ENCODE measurements around the gene SMYD3. TPM values are rescaled to one million over a fixed set of nuclear protein-coding genes. Genes with fewer than 3 reads are reported as not detected.

Gene SMYD3
- total RNA-seq, 1 donor from 2014 or later: 35.4 TPM

DNA sequence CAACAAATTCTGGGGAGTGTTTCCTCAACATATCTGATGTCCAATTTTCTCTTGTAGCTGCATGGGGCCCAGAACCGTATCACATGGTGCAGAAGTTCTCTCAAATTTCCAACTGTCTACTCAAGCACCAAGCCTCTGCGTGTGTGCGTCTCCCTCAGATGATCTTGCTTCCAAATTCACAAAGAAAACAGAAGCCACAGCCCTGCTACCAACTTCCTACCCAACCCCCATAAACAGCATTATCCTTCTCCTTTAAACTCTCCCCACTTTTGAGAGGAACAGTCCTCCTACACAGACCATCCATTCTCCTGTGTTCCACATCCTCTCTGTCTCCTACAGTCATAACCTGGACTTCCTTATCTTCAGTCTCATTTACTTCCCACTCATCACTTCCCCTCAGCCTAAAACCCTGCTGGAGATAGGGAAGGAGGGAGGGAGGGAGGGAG, 354.1 kb downstream of the SMYD3 start:
- Mint-ChIP-seq H3K27ac (ENCODE audit: unreplicated experiment) (no peak overlapping the region), H3K4me1 (ENCODE audit: low read depth, unreplicated experiment) (peaks cover 8% of the 10 kb centered on the region), H3K27me3 (ENCODE audit: unreplicated experiment) (peaks cover 2% of the 10 kb centered on the region), H3K36me3 (ENCODE audit: unreplicated experiment) (peaks cover 4% of the 10 kb centered on the region), H3K4me3 (ENCODE audit: unreplicated experiment) (no peak overlapping the region), H3K9me3 (ENCODE audit: unreplicated experiment) (no peaks in the 10 kb centered on the region)
- DNase-seq: no peak
- TF ChIP-seq, protein P1, sequence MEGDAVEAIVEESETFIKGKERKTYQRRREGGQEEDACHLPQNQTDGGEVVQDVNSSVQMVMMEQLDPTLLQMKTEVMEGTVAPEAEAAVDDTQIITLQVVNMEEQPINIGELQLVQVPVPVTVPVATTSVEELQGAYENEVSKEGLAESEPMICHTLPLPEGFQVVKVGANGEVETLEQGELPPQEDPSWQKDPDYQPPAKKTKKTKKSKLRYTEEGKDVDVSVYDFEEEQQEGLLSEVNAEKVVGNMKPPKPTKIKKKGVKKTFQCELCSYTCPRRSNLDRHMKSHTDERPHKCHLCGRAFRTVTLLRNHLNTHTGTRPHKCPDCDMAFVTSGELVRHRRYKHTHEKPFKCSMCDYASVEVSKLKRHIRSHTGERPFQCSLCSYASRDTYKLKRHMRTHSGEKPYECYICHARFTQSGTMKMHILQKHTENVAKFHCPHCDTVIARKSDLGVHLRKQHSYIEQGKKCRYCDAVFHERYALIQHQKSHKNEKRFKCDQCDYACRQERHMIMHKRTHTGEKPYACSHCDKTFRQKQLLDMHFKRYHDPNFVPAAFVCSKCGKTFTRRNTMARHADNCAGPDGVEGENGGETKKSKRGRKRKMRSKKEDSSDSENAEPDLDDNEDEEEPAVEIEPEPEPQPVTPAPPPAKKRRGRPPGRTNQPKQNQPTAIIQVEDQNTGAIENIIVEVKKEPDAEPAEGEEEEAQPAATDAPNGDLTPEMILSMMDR (IDR thresholded peaks at IDR 0.05; ENCODE audit: partially characterized antibody, unreplicated experiment): no peak

DNA sequence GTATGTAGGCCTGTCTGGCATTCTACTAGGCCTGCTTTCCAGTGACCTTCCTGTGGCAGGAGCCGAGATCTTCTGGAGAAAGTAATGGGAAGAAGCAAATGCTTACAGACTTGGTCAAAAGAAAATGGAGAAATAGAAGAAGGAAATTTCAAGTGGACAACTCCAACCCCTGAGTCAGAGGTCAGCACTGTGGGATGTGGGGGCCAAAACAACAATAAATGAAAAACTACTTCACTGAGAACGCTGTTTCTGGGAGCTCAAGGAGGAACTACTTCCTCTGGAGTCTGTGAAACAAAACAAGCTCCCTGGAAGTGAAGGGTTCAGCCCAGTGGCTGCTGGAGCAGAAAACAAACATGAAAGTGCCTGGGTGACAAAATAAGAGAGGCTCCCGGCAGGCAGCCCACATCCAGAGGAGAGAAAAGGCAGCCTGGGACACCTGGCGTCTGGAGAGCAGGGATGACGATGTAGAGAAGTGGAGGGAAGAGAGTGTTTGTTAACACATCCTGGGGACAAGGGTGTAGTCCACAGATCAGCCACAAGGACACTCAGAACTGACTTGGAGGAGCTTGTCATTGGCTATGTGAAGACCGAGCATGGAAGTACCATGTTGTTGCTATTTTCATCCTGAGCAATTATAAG, 355.2 kb downstream of the SMYD3 start:
- Mint-ChIP-seq H3K36me3 (ENCODE audit: unreplicated experiment) (peaks cover 4% of the 10 kb centered on the region), H3K27me3 (ENCODE audit: unreplicated experiment) (peaks cover 2% of the 10 kb centered on the region), H3K4me1 (ENCODE audit: low read depth, unreplicated experiment) (peaks cover 6% of the 10 kb centered on the region), H3K4me3 (ENCODE audit: unreplicated experiment) (no peak overlapping the region), H3K9me3 (ENCODE audit: unreplicated experiment) (no peaks in the 10 kb centered on the region), H3K27ac (ENCODE audit: unreplicated experiment) (no peak overlapping the region)
- TF ChIP-seq, protein P1 (IDR thresholded peaks at IDR 0.05; ENCODE audit: partially characterized antibody, unreplicated experiment): peak; percentile 18
- DNase-seq: no peak

DNA sequence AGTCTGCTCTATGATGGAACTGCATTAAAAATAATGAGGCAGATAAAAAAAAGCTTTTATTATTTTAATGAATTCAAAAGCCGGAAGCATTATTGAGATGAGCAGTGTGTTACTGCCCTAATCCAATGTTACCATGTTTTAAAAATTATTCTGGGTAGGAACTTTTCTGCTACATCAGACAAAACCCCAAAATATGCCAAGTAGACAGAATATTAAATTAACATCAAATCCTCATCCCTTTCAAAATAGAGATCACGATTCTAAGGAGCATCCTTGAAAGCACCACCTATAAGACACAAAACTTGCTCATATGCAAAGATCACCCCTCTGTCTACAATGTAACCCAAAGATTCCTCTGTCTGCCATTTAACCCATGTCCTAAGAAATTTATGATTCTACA, 357.5 kb downstream of the SMYD3 start:
- peaks cover 8% of the 10 kb centered on the region for H3K36me3 Mint-ChIP-seq (ENCODE audit: unreplicated experiment)
- H3K9me3 Mint-ChIP-seq (ENCODE audit: unreplicated experiment): peaks cover 2% of the 10 kb centered on the region

DNA sequence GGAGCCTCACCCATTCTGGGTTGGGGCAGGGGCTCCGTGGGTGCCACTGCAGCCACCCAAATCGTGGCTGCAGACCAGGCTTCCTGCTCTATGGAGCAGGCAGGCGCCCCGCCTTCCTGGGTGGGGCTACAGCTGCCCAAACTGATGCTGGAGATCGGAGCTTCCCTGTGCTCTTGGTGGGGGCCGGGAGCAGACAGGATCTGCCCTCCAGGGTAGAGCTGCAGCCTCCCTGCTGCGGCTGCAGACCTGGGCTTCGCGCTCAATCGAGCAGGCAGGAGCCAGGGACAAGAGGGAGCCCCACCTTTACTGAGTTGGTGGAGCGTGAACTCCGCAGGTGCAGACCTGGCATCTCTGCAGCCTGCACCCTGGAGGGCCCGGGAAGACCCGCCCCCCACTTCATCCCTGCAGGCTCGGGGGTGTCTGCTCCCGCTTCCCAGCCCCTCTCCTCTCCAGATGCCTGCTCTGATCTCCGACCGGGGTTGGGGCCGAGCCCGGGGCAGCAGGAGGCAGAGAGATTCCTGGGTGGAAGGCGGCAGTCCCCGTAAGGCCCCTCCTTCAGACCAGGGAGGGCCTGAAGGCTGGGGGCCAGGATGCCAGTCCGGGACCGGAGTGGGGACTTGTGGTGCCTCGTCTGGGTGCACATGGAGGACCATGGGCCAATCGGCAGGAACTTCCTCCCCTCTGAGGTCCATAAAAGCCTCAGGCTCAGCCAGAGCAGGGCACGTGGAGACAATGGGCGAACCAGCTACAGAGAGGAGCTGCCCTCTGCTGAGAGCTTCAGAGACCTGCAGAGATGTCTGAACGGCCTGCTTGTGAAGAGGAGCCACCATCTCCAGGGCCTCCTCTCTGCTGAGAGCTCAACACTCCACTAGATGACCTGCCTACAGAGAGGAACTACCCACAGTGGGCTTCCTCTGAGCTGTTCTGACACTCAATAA, 359.3 kb downstream of the SMYD3 start:
- TF ChIP-seq, protein P1 (IDR thresholded peaks at IDR 0.05; ENCODE audit: partially characterized antibody, unreplicated experiment): no peak
- Mint-ChIP-seq H3K36me3 (ENCODE audit: unreplicated experiment) (peaks cover 8% of the 10 kb centered on the region), H3K4me1 (ENCODE audit: low read depth, unreplicated experiment) (peaks cover 12% of the 10 kb centered on the region), H3K9me3 (ENCODE audit: unreplicated experiment) (peaks cover 2% of the 10 kb centered on the region), H3K4me3 (ENCODE audit: unreplicated experiment) (no peak overlapping the region), H3K27me3 (ENCODE audit: unreplicated experiment) (no peaks in the 10 kb centered on the region), H3K27ac (ENCODE audit: unreplicated experiment) (no peak overlapping the region)
- no peak for DNase-seq

More for the DNA sequence above, 357.5 kb downstream of the SMYD3 start:
- DNase-seq: no peak
- no peak overlapping the region for H3K4me3 Mint-ChIP-seq (ENCODE audit: unreplicated experiment)
- peaks cover 2% of the 10 kb centered on the region for H3K27me3 Mint-ChIP-seq (ENCODE audit: unreplicated experiment)
- H3K4me1 Mint-ChIP-seq (ENCODE audit: low read depth, unreplicated experiment): peaks cover 12% of the 10 kb centered on the region
- TF ChIP-seq, protein P1 (IDR thresholded peaks at IDR 0.05; ENCODE audit: partially characterized antibody, unreplicated experiment): no peak
- H3K27ac Mint-ChIP-seq (ENCODE audit: unreplicated experiment): no peak overlapping the region
